ENCODE measurements around the gene AFG1L.

The AFG1L gene

DNA sequence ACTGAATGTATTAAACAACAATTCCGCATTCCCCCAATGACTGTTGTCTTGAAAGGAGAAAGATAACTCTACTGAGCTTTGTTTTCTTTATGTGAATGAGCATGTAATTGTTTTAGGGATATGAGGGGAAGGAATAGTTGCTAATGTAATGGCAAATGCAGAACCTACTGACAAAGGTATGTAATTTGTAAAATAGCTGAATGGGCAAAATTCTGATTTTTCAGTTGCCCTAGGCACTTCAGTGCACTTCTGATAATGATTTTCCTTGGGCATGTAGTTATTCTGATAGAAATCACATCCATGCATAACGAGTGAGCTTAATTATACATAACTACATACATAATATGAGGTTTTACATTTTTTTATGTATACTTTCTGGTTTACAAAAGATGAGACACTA is 212.5 kb downstream of the AFG1L start:
- DNase-seq (ENCODE audit: low spot score) = no peak
- TF ChIP-seq, protein P1, sequence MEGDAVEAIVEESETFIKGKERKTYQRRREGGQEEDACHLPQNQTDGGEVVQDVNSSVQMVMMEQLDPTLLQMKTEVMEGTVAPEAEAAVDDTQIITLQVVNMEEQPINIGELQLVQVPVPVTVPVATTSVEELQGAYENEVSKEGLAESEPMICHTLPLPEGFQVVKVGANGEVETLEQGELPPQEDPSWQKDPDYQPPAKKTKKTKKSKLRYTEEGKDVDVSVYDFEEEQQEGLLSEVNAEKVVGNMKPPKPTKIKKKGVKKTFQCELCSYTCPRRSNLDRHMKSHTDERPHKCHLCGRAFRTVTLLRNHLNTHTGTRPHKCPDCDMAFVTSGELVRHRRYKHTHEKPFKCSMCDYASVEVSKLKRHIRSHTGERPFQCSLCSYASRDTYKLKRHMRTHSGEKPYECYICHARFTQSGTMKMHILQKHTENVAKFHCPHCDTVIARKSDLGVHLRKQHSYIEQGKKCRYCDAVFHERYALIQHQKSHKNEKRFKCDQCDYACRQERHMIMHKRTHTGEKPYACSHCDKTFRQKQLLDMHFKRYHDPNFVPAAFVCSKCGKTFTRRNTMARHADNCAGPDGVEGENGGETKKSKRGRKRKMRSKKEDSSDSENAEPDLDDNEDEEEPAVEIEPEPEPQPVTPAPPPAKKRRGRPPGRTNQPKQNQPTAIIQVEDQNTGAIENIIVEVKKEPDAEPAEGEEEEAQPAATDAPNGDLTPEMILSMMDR (IDR thresholded peaks at IDR 0.05; ENCODE audit: extremely low read depth, insufficient read depth, missing control alignments) = no peak
- in situ Hi-C loops (cut with MboI; ENCODE audit: low pct_unique_long_range_greater_than_20kb, low sequenced_read_pairs, unreplicated experiment) = no loop called here

DNA sequence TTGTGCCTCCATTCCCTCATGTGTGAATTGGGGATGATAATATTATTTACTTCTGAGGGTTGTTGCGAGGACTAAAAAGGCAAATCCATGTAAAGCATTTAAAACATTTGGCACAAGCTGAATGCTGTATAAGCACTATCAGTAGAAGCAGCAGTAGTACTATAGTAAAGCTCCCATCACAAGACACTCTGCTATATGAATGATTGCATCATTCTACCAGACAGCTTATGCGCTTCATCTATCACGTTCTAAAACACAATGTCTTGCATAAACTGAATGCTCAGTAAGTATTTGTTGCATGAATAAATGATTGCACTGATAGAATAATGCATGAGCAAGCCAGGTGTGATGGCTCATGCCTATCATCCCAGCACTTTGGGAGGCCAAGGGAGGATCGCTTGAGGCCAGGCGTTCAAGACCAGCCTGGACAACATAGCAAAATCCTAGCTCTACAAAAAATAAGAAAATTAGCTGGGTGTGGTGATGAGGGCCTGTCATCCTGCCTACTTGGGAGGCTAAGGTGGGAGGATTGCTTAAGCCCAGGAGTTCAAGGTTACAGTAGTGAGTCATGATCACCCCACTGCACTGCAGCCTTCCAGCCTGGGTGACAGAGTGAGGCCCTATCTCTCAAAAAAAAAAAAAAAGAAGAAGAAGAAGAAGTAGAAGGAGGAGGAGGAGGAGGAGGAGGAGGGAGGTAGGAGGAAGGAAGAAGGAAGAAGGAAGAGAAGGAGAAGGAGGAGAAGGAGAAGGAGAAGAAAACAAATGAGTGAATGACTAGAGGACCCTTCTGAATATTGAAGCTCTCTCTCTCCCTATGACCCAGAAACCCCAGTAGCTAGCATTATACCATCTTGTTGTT is 215.8 kb downstream of the AFG1L start:
- TF ChIP-seq, protein P1 (IDR thresholded peaks at IDR 0.05; ENCODE audit: extremely low read depth, insufficient read depth, missing control alignments) = no peak
- DNase-seq (ENCODE audit: low spot score) = no peak
- in situ Hi-C loops (cut with MboI; ENCODE audit: low pct_unique_long_range_greater_than_20kb, low sequenced_read_pairs, unreplicated experiment) = no loop called here

DNA sequence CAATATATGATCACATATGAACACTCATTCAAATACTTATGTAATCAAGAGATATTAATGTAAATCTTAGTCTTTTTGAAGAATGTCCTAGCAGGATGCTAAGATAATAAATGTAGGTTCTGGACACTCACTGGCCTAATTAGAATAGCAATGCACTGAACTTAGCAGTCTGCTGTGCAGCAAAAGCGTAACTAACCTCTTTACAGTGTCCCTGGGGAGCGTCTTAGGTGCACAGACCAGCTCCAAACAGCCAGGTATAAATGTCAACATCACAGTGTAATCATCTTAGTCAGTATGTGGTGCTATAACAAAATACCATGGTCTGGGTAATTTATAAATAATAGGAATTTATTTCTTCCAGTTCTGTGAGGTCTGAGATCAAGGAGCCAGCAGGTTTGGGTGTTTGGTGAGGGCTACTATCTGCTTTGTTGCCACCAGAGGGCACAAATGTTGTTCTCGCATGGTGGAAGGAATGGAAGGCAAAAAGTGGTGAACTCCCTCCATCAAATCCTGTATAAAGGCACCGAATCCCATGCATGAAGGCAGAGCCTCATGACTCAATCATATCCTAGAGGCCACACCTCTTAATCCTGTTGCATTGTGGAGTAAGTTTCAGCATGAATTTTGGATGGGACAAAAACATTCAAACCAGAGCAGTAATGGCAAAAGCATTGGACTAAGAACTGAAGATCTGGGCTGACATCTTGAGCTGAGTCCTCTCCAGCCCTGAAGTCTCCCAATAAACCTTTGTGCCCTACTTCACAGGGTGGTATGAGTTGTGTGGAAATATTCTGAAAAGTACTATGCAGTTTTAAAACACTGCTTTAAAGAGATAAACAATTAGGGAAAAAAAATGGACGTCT is 224.1 kb downstream of the AFG1L start:
- TF ChIP-seq, protein P1 (IDR thresholded peaks at IDR 0.05; ENCODE audit: extremely low read depth, insufficient read depth, missing control alignments) = peak; percentile 48
- no peak for DNase-seq (ENCODE audit: low spot score)
- in situ Hi-C loops (cut with MboI; ENCODE audit: low pct_unique_long_range_greater_than_20kb, low sequenced_read_pairs, unreplicated experiment) = no loop called here

DNA sequence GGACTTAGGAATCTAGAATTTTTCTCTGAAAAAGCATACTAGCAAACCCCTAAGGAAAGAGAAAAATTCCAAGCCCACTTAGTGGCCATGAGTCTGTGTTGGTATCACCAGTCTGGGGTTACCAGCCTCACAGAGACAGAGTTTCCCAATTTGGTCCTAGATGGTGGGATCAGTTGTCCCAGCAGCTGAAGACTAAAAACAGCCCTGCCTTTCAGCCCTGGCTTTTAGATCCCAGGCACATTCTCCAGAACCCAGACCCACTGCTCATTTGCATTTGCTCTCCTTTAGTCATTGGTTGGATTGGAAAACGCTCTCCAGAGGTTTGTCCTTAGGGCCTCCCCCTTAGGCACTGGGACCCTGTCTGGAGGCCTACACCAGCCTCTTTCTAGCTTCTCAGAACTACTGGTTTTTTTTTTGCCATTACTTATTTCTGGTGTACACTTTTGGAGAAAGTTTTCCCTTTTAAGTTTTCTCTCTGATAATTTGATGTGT is 226.8 kb downstream of the AFG1L start:
- in situ Hi-C loops (cut with MboI; ENCODE audit: low pct_unique_long_range_greater_than_20kb, low sequenced_read_pairs, unreplicated experiment) = no loop called here
- DNase-seq (ENCODE audit: low spot score) = no peak
- TF ChIP-seq, protein P1 (IDR thresholded peaks at IDR 0.05; ENCODE audit: extremely low read depth, insufficient read depth, missing control alignments) = no peak

- in situ Hi-C loops (cut with MboI; ENCODE audit: low pct_unique_long_range_greater_than_20kb, low sequenced_read_pairs, unreplicated experiment) = no loop called here
- TF ChIP-seq, protein P1 (IDR thresholded peaks at IDR 0.05; ENCODE audit: extremely low read depth, insufficient read depth, missing control alignments) = no peak
- no peak for DNase-seq (ENCODE audit: low spot score)
Measured at GRCh38 chr6:108523697-108524096, 228.8 kb downstream of the AFG1L start.

GRCh38 chr6:108524528-108525248 is 229.8 kb downstream of the AFG1L start:
- TF ChIP-seq, protein P1 (IDR thresholded peaks at IDR 0.05; ENCODE audit: extremely low read depth, insufficient read depth, missing control alignments) = no peak
- no peak for DNase-seq (ENCODE audit: low spot score)
- in situ Hi-C loops (cut with MboI; ENCODE audit: low pct_unique_long_range_greater_than_20kb, low sequenced_read_pairs, unreplicated experiment) = no loop called here

Data from GM13977 (cell line).